Measurements from ENCODE around the gene CNTNAP4.

Gene CNTNAP4

DNA sequence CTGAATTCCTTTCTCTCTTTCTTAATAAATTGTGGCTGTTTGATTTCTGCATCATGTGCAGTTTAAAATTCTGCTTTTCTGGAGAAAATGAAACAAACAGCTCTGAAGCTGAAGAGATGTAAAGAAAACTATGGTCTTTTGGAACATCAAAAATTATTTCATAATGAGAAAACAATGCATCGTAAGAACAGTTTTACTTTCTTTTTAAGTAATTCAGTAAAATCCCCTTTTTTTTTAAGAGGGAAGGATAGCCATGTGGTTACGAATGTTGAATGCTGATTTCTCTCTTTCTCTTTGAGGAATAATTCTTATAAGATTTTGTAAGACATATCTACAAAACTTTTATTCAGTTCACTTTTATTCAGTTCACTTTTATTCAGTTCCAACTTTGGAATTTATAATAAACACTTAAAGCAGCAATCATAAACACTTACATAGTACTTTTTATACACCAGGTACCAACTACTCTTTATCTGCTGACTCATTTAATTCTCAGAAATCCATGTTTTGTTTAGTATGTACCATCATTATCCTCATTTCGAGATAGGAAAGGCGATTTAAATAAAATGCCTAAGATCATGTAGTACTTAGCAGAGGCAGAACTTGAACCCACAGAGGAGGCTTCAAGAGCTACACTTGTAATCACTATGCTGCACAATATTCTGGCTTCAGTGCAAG lies 26.6 kb downstream of the CNTNAP4 start:
- H2BK12ac ChIP-seq (ENCODE audit: low read length), result no peak overlapping the region
- no peak overlapping the region for H3K18ac ChIP-seq (ENCODE audit: low read length)
- H4K91ac ChIP-seq (ENCODE audit: low read depth, low read length, poor library complexity), result no peak overlapping the region
- H2AK5ac ChIP-seq (ENCODE audit: low read depth, low read length), result no peak overlapping the region
- H2BK15ac ChIP-seq (ENCODE audit: low read length), result no peak overlapping the region
- no peak overlapping the region for H3K4ac ChIP-seq (ENCODE audit: low read length)
- no peak overlapping the region for H3K14ac ChIP-seq (ENCODE audit: low read length)
- H3K27ac ChIP-seq (replicated peaks; ENCODE audit: low read length), result no peak overlapping the region
- no peak for DNase-seq (ENCODE audit: low spot score)
- no peaks in the 10 kb centered on the region for H3K79me1 ChIP-seq (ENCODE audit: low read depth, low read length)
- H2BK120ac ChIP-seq (ENCODE audit: low read depth, low read length), result no peak overlapping the region
- no peaks in the 10 kb centered on the region for H3K36me3 ChIP-seq (replicated peaks in 1 of 2; ENCODE audit: control insufficient read depth in 2 of 2, insufficient read depth in 2 of 2, low read length in 2 of 2)
- no peak overlapping the region for H3K23ac ChIP-seq (ENCODE audit: low read depth, low read length, poor library complexity)
- no peaks in the 10 kb centered on the region for H3K9me3 ChIP-seq (replicated peaks in 1 of 2; ENCODE audit: control insufficient read depth in 2 of 2, insufficient read depth in 1 of 2, low read depth in 1 of 2, low read length in 2 of 2)
- no peaks in the 10 kb centered on the region for H3K27me3 ChIP-seq (ENCODE audit: control insufficient read depth in 3 of 3, insufficient read depth in 3 of 3, low read depth in 1 of 3, low read length in 3 of 3)
- no CpG with 5 or more reads among the region's 4 CpGs for WGBS, 2 donors (ENCODE audit: extremely low coverage in 2 of 2, insufficient read length in 2 of 2, insufficient replicate concordance in 1 of 2)
- H3K4me3 ChIP-seq (ENCODE audit: low read length in 2 of 2), result no peak overlapping the region
- H2AFZ ChIP-seq (ENCODE audit: low read length), result no peak overlapping the region
- no peaks in the 10 kb centered on the region for H3K4me1 ChIP-seq (ENCODE audit: control insufficient read depth in 2 of 2, insufficient read depth in 1 of 2, low read depth in 1 of 2, low read length in 2 of 2)
- no peak overlapping the region for H2BK5ac ChIP-seq (ENCODE audit: low read length)
- H3K9ac ChIP-seq (ENCODE audit: low read depth, low read length, poor library complexity), result no peak overlapping the region
- no peak overlapping the region for H3K4me2 ChIP-seq (ENCODE audit: insufficient read depth, low read length, poor library complexity, severe bottlenecking)
- no peak overlapping the region for H4K8ac ChIP-seq (ENCODE audit: low read depth, low read length)

GRCh38 chr16:76309639-76310335 lies 32.6 kb downstream of the CNTNAP4 start:
- no peak overlapping the region for H2BK120ac ChIP-seq (ENCODE audit: low read depth, low read length)
- no peak overlapping the region for H2AFZ ChIP-seq (ENCODE audit: low read length)
- H3K4me3 ChIP-seq (ENCODE audit: low read length in 2 of 2), result no peak overlapping the region
- no peak overlapping the region for H3K23ac ChIP-seq (ENCODE audit: low read depth, low read length, poor library complexity)
- no peak overlapping the region for H2AK5ac ChIP-seq (ENCODE audit: low read depth, low read length)
- H3K18ac ChIP-seq (ENCODE audit: low read length), result no peak overlapping the region
- no peak overlapping the region for H4K8ac ChIP-seq (ENCODE audit: low read depth, low read length)
- H2BK15ac ChIP-seq (ENCODE audit: low read length), result no peak overlapping the region
- H3K9me3 ChIP-seq (replicated peaks in 1 of 2; ENCODE audit: control insufficient read depth in 2 of 2, insufficient read depth in 1 of 2, low read depth in 1 of 2, low read length in 2 of 2), result no peaks in the 10 kb centered on the region
- H3K4ac ChIP-seq (ENCODE audit: low read length), result no peak overlapping the region
- H3K4me1 ChIP-seq (ENCODE audit: control insufficient read depth in 2 of 2, insufficient read depth in 1 of 2, low read depth in 1 of 2, low read length in 2 of 2), result no peaks in the 10 kb centered on the region
- no peak overlapping the region for H3K4me2 ChIP-seq (ENCODE audit: insufficient read depth, low read length, poor library complexity, severe bottlenecking)
- H3K14ac ChIP-seq (ENCODE audit: low read length), result no peak overlapping the region
- no peak overlapping the region for H2BK5ac ChIP-seq (ENCODE audit: low read length)
- H3K27ac ChIP-seq (replicated peaks; ENCODE audit: low read length), result no peak overlapping the region
- H3K79me1 ChIP-seq (ENCODE audit: low read depth, low read length), result no peaks in the 10 kb centered on the region
- DNase-seq (ENCODE audit: low spot score), result no peak
- H3K36me3 ChIP-seq (replicated peaks in 1 of 2; ENCODE audit: control insufficient read depth in 2 of 2, insufficient read depth in 2 of 2, low read length in 2 of 2), result no peaks in the 10 kb centered on the region
- no peak overlapping the region for H3K9ac ChIP-seq (ENCODE audit: low read depth, low read length, poor library complexity)
- H3K27me3 ChIP-seq (ENCODE audit: control insufficient read depth in 3 of 3, insufficient read depth in 3 of 3, low read depth in 1 of 3, low read length in 3 of 3), result no peaks in the 10 kb centered on the region
- no peak overlapping the region for H4K91ac ChIP-seq (ENCODE audit: low read depth, low read length, poor library complexity)
- WGBS, 2 donors (ENCODE audit: extremely low coverage in 2 of 2, insufficient read length in 2 of 2, insufficient replicate concordance in 1 of 2), result no CpG with 5 or more reads among the region's 14 CpGs
- no peak overlapping the region for H2BK12ac ChIP-seq (ENCODE audit: low read length)

GRCh38 chr16:76311260-76311659 lies 34.1 kb downstream of the CNTNAP4 start:
- no peak overlapping the region for H3K23ac ChIP-seq (ENCODE audit: low read depth, low read length, poor library complexity)
- no peak overlapping the region for H2BK120ac ChIP-seq (ENCODE audit: low read depth, low read length)
- no peak overlapping the region for H2BK5ac ChIP-seq (ENCODE audit: low read length)
- no peak overlapping the region for H2BK12ac ChIP-seq (ENCODE audit: low read length)
- H3K18ac ChIP-seq (ENCODE audit: low read length), result no peak overlapping the region
- no peak overlapping the region for H3K4me3 ChIP-seq (ENCODE audit: low read length in 2 of 2)
- H2AFZ ChIP-seq (ENCODE audit: low read length), result no peak overlapping the region
- H2AK5ac ChIP-seq (ENCODE audit: low read depth, low read length), result no peak overlapping the region
- DNase-seq (ENCODE audit: low spot score), result no peak
- H4K8ac ChIP-seq (ENCODE audit: low read depth, low read length), result no peak overlapping the region
- H4K91ac ChIP-seq (ENCODE audit: low read depth, low read length, poor library complexity), result no peak overlapping the region
- H3K9ac ChIP-seq (ENCODE audit: low read depth, low read length, poor library complexity), result no peak overlapping the region
- H3K9me3 ChIP-seq (replicated peaks in 1 of 2; ENCODE audit: control insufficient read depth in 2 of 2, insufficient read depth in 1 of 2, low read depth in 1 of 2, low read length in 2 of 2), result no peaks in the 10 kb centered on the region
- H3K14ac ChIP-seq (ENCODE audit: low read length), result no peak overlapping the region
- H3K27ac ChIP-seq (replicated peaks; ENCODE audit: low read length), result no peak overlapping the region
- H3K27me3 ChIP-seq (ENCODE audit: control insufficient read depth in 3 of 3, insufficient read depth in 3 of 3, low read depth in 1 of 3, low read length in 3 of 3), result no peaks in the 10 kb centered on the region
- no peak overlapping the region for H3K4ac ChIP-seq (ENCODE audit: low read length)
- H3K4me1 ChIP-seq (ENCODE audit: control insufficient read depth in 2 of 2, insufficient read depth in 1 of 2, low read depth in 1 of 2, low read length in 2 of 2), result no peaks in the 10 kb centered on the region
- WGBS, 2 donors (ENCODE audit: extremely low coverage in 2 of 2, insufficient read length in 2 of 2, insufficient replicate concordance in 1 of 2), result no CpG with 5 or more reads among the region's 2 CpGs
- H3K4me2 ChIP-seq (ENCODE audit: insufficient read depth, low read length, poor library complexity, severe bottlenecking), result no peak overlapping the region
- no peaks in the 10 kb centered on the region for H3K79me1 ChIP-seq (ENCODE audit: low read depth, low read length)
- H3K36me3 ChIP-seq (replicated peaks in 1 of 2; ENCODE audit: control insufficient read depth in 2 of 2, insufficient read depth in 2 of 2, low read length in 2 of 2), result no peaks in the 10 kb centered on the region
- no peak overlapping the region for H2BK15ac ChIP-seq (ENCODE audit: low read length)

- Histone ChIP-seq H3K27me3 (ENCODE audit: control insufficient read depth in 3 of 3, insufficient read depth in 3 of 3, low read depth in 1 of 3, low read length in 3 of 3) (no peaks in the 10 kb centered on the region), H3K27ac (replicated peaks; ENCODE audit: low read length) (no peak overlapping the region), H3K9ac (ENCODE audit: low read depth, low read length, poor library complexity) (no peak overlapping the region), H2AFZ (ENCODE audit: low read length) (no peak overlapping the region), H3K36me3 (replicated peaks in 1 of 2; ENCODE audit: control insufficient read depth in 2 of 2, insufficient read depth in 2 of 2, low read length in 2 of 2) (no peaks in the 10 kb centered on the region), H3K4me3 (ENCODE audit: low read length in 2 of 2) (no peak overlapping the region), H3K79me1 (ENCODE audit: low read depth, low read length) (no peaks in the 10 kb centered on the region), H3K14ac (ENCODE audit: low read length) (no peak overlapping the region), H2BK15ac (ENCODE audit: low read length) (no peak overlapping the region), H3K23ac (ENCODE audit: low read depth, low read length, poor library complexity) (no peak overlapping the region), H2BK120ac (ENCODE audit: low read depth, low read length) (no peak overlapping the region), H3K9me3 (replicated peaks in 1 of 2; ENCODE audit: control insufficient read depth in 2 of 2, insufficient read depth in 1 of 2, low read depth in 1 of 2, low read length in 2 of 2) (no peaks in the 10 kb centered on the region), H3K4me2 (ENCODE audit: insufficient read depth, low read length, poor library complexity, severe bottlenecking) (no peak overlapping the region), H4K8ac (ENCODE audit: low read depth, low read length) (no peak overlapping the region), H3K4me1 (ENCODE audit: control insufficient read depth in 2 of 2, insufficient read depth in 1 of 2, low read depth in 1 of 2, low read length in 2 of 2) (no peaks in the 10 kb centered on the region), H2AK5ac (ENCODE audit: low read depth, low read length) (no peak overlapping the region), H2BK5ac (ENCODE audit: low read length) (no peak overlapping the region), H3K4ac (ENCODE audit: low read length) (no peak overlapping the region), H2BK12ac (ENCODE audit: low read length) (no peak overlapping the region), H3K18ac (ENCODE audit: low read length) (no peak overlapping the region), H4K91ac (ENCODE audit: low read depth, low read length, poor library complexity) (no peak overlapping the region)
- DNase-seq (ENCODE audit: low spot score), result no peak
Observed at GRCh38 chr16:76318565-76318964, 41.4 kb downstream of the CNTNAP4 start.

Measured in neuronal stem cell (in vitro differentiated cells).